ENCODE data around the gene ATP6V1C2.

GRCh38 chr2:10818984-10819383, 97.6 kb downstream of the ATP6V1C2 start:
- no peak for TF ChIP-seq EZH2phosphoT487 (IDR thresholded peaks at IDR 0.05)
- TF ChIP-seq EZH2 (IDR thresholded peaks at IDR 0.05), result no peak

All from neural progenitor cell (in vitro differentiated cells).